HG02852 (cell line): ENCODE results near the gene ANP32A.
"Not testable (repeated sequence)": the region's sequence is repeated elsewhere in the genome, so short reads cannot be mapped to it uniquely, and the experiment has no call there.

ENCODE experiments used
- ATAC-seq: cut with Tn5 transposase; IDR thresholded peaks from one replicate; pipeline ENCODE4 v1.9.1; 2021; ENCODE audit warnings: mild to moderate bottlenecking, moderate library complexity; ENCODE audit not compliant: unreplicated experiment

ANP32A gene

DNA sequence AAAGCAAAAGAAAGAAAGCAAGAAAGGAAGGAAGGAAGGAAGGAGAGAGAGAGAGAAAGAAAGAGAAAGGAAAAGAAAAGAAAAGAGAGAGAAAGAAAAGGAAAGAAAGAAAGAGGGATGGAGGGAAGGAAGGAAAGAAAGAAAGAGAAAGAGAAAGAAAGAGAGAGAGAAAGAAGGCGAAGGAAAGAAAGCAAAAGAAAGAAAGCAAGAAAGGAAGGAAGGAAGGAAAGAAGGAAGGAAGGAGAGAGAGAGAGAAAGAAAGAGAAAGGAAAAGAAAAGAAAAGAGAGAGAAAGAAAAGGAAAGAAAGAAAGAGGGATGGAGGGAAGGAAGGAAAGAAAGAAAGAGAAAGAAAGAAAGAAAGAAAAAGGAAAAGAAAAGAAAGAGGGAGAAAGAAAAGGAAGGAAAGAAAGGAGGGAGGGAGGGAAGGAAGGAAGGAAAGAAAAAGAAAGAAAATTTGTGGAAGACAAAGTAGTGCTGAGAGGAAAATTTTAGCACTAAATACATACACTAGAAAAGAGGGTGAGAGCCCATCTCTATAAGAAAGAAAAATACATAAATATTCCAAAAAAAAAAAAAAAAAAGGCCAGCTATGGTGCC, 60.6 kb downstream of the ANP32A start:
- ATAC-seq, result not testable (repeated sequence)

DNA sequence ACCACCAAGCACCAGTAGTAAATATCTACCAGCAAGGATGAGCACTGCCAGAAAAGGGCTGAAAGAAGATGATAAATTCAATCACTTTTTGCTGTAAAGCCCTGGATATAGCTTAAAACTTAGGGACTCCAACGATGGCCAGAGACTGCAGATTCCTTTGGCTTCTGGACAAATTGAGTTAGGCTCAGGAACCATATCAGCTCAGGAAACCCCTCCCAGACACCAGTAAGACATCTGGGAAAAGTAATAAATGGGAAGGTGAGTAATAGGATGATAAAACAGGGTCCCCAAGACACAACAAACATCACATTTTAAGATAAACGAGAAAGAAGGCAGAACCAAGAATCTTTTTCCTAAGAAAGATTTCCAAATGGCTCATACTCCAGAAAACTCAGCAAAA, 65.0 kb downstream of the ANP32A start:
- ATAC-seq, result no peak

DNA sequence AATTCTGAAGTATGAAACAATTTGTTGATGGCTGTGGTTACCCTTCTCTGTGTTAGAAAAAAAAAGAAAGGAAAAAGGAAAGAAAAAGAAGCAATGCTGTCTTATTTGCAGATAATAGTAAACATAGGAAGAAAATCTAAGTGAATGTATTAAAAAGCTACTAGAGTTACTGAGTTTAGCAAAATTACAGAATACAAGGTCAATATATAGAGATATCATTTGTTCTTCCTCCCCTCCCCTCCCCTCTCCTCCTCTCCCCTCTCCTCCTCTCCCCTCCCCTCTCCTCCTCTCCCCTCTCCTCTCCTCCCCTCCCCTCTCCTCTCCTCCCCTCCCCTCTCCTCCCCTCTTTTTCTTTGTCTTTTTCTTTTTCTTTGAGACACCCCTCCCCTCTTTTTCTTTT, 69.1 kb downstream of the ANP32A start:
- ATAC-seq, result no peak

DNA sequence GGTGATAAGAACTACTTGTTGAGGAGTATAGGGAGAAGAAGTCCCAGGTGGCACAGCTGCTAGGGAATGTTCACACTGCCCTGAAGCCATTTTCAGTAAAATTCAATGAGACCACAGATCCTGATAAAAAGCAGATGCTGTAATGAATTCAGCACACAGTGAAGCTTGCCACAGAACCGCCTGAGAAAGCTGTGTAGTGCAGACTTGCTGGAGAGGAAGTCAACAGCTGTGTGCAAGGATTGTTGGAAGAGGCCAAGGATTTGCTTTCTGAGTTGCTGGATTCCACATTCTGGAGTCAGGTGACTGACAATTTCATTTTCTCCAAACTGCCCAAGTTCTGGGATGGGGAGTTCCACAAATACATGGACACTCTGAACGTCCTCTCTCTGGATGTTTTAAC, 70.9 kb downstream of the ANP32A start:
- ATAC-seq, result no peak

DNA sequence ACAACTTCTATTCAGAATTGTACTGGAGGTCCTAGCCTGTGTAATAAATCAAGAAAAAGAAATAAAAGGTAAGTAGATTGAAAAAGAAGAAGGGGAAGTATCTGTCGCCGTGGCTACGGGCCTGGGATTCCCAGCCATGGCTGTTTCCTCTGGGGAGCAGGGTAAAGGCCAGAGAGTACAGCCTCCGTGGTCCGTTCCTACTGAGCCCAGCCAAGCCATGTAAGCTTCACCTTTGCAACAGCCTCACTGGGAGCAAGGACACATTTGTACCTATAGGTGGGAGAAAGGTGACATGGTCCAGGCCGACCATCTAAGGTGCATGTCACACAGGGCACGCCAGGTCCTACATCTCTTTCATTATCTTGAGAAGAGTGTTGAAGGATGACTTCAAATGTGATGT, 71.3 kb downstream of the ANP32A start:
- no peak for ATAC-seq

DNA sequence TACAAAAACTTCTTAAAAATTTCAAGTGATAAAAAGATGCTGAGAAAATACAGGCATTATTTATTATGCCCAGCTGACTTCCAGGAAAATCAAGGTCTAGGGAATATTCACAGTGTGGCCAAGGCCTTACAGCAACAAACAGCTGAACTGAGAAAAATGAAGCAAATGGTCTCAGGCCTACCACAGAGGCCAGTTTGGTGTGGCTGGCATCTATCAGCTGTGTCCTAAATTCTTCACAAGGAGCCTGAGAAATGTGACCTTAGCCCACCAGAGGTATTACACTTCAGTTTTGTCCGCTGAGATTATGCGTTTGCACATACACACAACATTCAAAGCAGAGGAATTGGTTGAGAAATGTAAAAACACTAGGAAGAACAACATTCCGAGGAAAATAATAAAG, 77.4 kb downstream of the ANP32A start:
- no peak for ATAC-seq

DNA sequence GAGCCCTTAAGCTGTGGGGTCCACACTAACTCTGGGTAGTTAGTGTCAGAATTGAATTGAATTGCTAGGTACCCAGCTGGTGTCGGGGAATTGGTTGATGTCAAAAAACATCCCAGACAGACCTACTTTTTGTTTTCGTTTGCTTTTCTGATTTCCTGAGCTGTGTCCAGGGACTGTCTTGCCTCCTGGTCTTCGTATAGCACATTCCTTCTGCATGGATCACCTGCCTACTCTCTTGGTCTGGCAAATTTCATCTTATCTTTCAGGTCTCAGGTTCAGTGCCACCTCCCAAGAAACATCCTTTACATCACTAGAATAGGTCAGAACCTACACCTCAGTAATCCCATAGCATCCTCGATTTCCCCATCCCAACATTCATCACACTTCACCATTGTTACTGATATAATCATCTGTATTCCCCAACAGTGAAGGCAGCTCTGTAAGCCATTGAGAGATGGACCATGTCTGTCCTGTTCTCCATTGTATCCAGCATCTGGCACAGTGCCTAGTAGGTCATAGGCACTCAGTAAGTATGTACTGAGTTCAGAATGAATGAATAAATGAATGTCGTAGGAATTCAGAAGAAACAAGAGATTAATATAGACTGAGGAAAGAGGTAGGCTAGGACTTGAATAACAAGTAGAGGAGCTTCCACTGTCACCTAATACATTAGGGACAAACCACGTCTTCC, 81.2 kb downstream of the ANP32A start:
- no peak for ATAC-seq

DNA sequence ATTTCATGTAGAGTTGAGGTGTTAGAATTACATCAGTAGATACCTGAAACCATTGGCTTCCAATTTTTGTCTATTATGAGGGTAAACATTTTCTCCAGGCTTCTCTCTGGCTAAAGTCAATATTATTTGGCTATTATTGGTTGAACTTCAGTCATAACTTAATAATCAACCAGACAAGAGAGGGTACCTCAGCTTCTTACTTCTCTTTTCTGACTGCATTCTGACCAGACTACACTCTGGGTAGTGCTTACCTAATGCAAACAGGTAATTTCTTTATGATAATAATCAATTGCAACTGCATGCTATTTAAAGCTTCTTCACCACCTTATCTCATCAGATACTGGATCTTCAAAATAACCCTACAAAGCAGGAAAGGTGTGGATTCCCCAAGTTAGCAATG, 85.1 kb downstream of the ANP32A start:
- ATAC-seq, result no peak

DNA sequence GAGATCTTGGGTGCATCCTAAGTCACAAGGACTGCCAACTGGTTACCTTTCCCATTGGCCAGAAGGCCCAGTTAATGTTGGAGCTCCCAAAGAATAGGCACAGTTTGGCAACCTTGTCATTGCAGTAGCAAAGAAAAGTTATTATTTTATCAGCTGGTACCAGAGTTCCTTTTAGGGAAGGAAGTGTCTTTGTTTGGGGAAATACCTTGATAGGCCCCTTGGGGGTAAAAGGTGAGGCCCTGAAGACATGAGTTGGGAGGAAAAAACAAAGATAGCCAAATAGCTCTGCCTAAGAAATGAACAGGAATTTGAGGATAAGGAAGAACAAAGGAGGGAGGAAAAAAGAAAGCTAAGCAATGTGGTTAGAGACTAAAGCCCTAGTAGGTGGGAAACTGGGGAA, 85.8 kb downstream of the ANP32A start:
- ATAC-seq, result no peak

DNA sequence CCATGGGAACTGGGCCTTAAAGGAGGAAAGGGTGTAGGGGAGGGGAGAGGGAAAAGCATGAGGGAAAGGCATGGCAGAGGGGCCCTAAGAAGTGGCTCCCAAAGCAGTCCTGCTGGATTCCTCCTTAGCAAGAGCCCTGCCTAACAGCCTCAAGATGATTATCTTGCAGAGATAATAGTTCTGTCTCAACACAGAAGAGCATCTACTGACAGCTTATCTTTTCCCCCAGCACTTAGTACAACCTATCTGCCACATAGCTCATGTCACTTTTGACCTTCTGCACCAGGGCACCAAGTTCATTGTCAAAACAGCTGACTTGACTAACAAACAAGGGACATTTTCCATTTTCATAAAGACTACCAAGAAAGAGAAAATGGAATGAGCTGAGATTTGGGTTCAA, 86.3 kb downstream of the ANP32A start:
- ATAC-seq, result no peak

DNA sequence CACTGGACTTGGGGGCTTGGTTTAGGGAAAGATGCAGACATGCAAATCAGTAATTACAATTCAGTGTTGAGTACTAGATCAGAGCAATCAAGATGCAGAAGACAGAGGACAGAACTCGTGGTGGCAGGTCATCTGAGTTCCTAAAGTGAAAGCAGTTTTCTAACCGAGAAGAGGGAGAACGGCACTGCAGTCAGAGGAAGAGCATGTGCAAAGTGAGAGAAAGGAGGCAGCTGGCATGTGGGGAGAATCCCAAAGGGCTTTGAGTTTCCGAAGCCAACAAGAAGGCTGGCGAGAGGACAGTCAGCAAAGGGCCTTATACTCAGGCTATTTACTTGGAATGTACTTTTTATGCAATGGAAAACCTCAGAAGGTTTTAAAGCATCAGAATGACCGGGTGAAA, 87.0 kb downstream of the ANP32A start:
- ATAC-seq, result no peak

DNA sequence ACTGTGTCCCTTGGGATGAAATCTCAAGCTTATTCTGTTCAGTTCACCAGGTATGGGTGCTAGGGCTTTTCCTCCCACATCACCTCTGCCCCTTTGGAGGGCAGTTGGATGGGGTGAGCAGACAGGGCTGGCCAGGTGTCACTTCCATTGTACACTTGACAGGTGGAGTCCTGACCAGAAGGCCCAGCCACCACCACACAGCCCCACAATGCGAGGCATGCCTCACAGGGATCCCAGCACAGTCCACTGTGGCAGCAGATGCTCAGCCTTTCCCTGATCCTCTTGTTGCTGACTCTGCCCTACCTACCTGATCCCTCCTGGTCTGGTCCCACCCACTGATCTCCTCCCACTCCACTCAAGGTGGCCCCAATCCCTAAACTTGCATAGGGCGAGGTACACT, 88.2 kb downstream of the ANP32A start:
- no peak for ATAC-seq

DNA sequence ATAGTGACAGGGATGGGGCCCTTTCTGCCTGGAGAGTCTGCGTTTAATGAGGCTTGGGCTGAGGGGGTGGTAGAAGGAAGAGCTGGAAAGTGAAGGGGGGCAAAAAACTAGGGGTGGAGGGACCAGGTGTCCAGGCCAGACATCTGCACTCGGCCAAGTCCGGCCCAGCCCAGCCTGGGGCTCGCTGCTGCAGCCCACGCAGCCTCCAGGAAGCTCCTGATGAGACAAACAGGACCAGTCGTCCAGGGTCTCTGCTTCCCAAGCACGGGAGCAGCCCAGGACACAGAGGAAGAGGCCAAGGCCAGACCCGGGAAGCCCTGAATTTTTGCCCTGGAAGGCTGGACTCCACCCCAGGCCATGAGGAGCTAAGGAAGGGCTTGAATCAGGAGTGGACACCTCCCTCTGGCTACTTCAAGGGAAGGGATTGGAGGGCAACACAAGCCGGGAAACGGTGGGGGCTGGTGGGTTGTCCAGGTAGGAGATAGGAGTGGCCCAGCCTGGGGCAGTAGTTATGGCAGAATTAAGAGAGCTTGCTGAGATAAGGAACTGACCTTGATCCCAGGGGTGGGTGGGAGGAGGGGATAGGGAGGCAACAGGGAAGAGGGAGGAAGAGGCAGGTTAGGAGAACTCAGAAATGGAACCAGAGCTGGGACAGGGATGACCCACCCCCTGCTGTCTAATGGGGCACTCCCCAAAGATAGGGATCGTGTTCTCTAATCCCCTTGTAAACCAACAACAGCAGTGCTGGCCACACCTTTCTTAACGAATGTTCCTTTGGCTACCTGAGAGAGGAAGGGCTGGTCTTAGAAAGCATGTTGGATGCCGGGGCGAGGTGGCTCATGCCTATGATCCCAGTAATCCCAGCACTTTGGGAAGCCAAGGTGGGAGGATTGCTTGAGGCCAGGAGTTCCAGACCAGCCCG, 89.5 kb downstream of the ANP32A start:
- ATAC-seq, result no peak

DNA sequence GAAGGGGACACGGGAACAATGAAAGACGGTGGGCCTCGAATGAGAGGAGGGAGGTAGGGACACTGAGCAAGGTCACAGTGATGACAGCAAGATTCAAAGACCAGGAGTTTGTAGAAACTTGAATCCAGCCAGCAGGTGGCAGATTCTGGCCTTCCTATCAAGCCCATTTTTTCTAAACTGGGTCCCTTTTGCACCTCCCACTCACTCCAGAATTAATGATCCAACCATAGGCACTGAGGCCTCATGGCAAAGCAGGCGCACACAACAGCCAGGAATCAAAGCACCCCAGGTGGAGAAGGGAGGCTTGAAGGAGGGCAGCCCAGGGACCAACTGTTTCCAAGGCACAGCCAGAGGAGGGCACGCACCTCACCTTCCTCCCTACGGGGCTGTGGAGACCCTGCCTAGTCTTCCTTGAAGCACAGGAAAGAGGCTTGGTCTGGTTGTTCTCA, 90.2 kb downstream of the ANP32A start:
- ATAC-seq, result no peak

DNA sequence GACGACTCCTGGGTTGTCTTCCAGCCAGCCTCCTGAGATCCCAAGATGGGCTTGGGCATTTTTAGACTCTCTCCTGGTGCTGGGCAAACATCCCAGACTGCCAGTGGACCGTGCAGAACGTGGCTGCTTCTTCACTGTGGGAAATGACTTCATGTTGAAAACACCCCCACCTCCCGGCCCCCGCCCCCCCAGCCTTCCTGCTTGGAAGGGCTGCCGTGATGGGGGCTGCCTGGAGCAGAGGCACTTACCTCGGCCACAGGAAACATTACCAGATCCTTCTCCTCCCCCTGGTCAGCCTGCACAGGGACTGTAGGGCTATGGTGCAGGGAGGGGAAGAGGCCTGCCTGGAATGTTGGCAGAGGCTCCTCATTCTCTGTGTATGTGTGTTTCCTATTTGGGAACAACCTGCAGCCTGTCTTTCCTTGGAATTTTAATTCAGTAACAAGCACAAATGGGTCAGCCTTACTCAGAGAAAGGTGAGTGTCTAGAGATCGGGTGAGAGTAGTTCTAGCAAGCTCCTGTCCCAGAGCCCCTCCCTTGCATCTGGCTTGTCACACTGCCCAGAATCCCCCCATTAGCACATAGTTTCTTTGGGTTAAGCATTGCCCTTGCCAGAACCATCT, 90.8 kb downstream of the ANP32A start:
- no peak for ATAC-seq
